ENCODE data around the gene PKHD1. TPM values are rescaled to one million over a fixed set of nuclear protein-coding genes. Genes with fewer than 3 reads are reported as not detected.
A peak's percentile ranks its signal among the peaks of the same experiment; 100 is the strongest.

PKHD1 gene
- total RNA-seq, 1 experiment from 2014 or later, result 0.43 TPM

GRCh38 chr6:51960419-51960818 lies 127.0 kb downstream of the PKHD1 start:
- intact Hi-C loops (cut with micrococcal nuclease; ENCODE audit: unreplicated experiment), result no loop called here
- CTCF ChIA-PET, result interaction anchor here (0.6 to 1.1 kb wide), 4 partner anchors 10 to 610 kb away, joined by 3 to 7 read pairs (median 3); no protein-coding TSS in a partner anchor
- Histone ChIP-seq H3K4me1 (ENCODE audit: insufficient read depth, low read length, poor library complexity, severe bottlenecking) (no peaks in the 10 kb centered on the region), H3K36me3 (ENCODE audit: insufficient read depth, low read length, poor library complexity, severe bottlenecking) (no peaks in the 10 kb centered on the region), H3K27ac (ENCODE audit: low read depth, low read length, poor library complexity, severe bottlenecking) (no peak overlapping the region), H3K4me3 (ENCODE audit: low read depth, low read length, poor library complexity, severe bottlenecking) (no peak overlapping the region), H3K9me3 (ENCODE audit: low read depth, low read length, poor library complexity, severe bottlenecking) (no peaks in the 10 kb centered on the region), H3K27me3 (replicated peaks; ENCODE audit: insufficient read depth, low read depth, low read length, poor library complexity) (no peaks in the 10 kb centered on the region)
- no TSS peak for BruUV-seq (replicated peaks)
- DNase-seq (ENCODE audit: low spot score), result no peak
- TF ChIP-seq EZH2 (IDR thresholded peaks at IDR 0.05; ENCODE audit: borderline replicate concordance, low read depth, low read length, poor library complexity, severe bottlenecking) (no peak), CTCF (conservative IDR thresholded peaks at IDR 0.05; ENCODE audit: low read depth, low read length) (no peak)
- POLR2A ChIA-PET (ENCODE audit: low non-redundant PET), result no interaction called here

GRCh38 chr6:51959744-51960383 lies 127.5 kb downstream of the PKHD1 start:
- DNase-seq (ENCODE audit: low spot score), result peak; percentile 79
- H3K27ac ChIP-seq (ENCODE audit: low read depth, low read length, poor library complexity, severe bottlenecking), result no peak overlapping the region

GRCh38 chr6:51954681-51955080 lies 132.7 kb downstream of the PKHD1 start:
- BruUV-seq (replicated peaks), result no TSS peak
- TF ChIP-seq CTCF (conservative IDR thresholded peaks at IDR 0.05; ENCODE audit: low read depth, low read length) (no peak), EZH2 (IDR thresholded peaks at IDR 0.05; ENCODE audit: borderline replicate concordance, low read depth, low read length, poor library complexity, severe bottlenecking) (no peak)
- intact Hi-C loops (cut with micrococcal nuclease; ENCODE audit: unreplicated experiment), result loop anchor here (5.0 to 10.0 kb wide), 2 partner anchors 410 to 1137 kb away; partner anchors contain the start of gene TFAP2B
- POLR2A ChIA-PET (ENCODE audit: low non-redundant PET), result no interaction called here
- Histone ChIP-seq H3K4me3 (ENCODE audit: low read depth, low read length, poor library complexity, severe bottlenecking) (no peak overlapping the region), H3K27ac (ENCODE audit: low read depth, low read length, poor library complexity, severe bottlenecking) (no peak overlapping the region), H3K9me3 (ENCODE audit: low read depth, low read length, poor library complexity, severe bottlenecking) (no peaks in the 10 kb centered on the region), H3K27me3 (replicated peaks; ENCODE audit: insufficient read depth, low read depth, low read length, poor library complexity) (no peaks in the 10 kb centered on the region), H3K4me1 (ENCODE audit: insufficient read depth, low read length, poor library complexity, severe bottlenecking) (no peaks in the 10 kb centered on the region), H3K36me3 (ENCODE audit: insufficient read depth, low read length, poor library complexity, severe bottlenecking) (no peaks in the 10 kb centered on the region)
- CTCF ChIA-PET, result no interaction called here
- DNase-seq (ENCODE audit: low spot score), result no peak

More at GRCh38 chr6:51959744-51960383, 127.5 kb downstream of the PKHD1 start:
- H3K4me1 ChIP-seq (ENCODE audit: insufficient read depth, low read length, poor library complexity, severe bottlenecking), result no peaks in the 10 kb centered on the region
- no peaks in the 10 kb centered on the region for H3K27me3 ChIP-seq (replicated peaks; ENCODE audit: insufficient read depth, low read depth, low read length, poor library complexity)
- intact Hi-C loops (cut with micrococcal nuclease; ENCODE audit: unreplicated experiment), result loop anchor here (1.0 to 10.0 kb wide), 3 partner anchors 105 to 1143 kb away; partner anchors contain the start of gene TFAP2B
- TF ChIP-seq CTCF (conservative IDR thresholded peaks at IDR 0.05; ENCODE audit: low read depth, low read length), result peak; percentile 92
- no peak for TF ChIP-seq EZH2 (IDR thresholded peaks at IDR 0.05; ENCODE audit: borderline replicate concordance, low read depth, low read length, poor library complexity, severe bottlenecking)
- no peak overlapping the region for H3K4me3 ChIP-seq (ENCODE audit: low read depth, low read length, poor library complexity, severe bottlenecking)
- no TSS peak for BruUV-seq (replicated peaks)
- ChIA-PET CTCF (interaction anchor here (0.6 to 2.1 kb wide), 5 partner anchors 10 to 609 kb away, joined by 3 to 7 read pairs (median 3); no protein-coding TSS in a partner anchor), POLR2A (ENCODE audit: low non-redundant PET) (no interaction called here)
- H3K36me3 ChIP-seq (ENCODE audit: insufficient read depth, low read length, poor library complexity, severe bottlenecking), result no peaks in the 10 kb centered on the region
- H3K9me3 ChIP-seq (ENCODE audit: low read depth, low read length, poor library complexity, severe bottlenecking), result no peaks in the 10 kb centered on the region
